HG02943 (cell line): ENCODE measurements around the gene SMOC2.
"Not testable (repeated sequence)": the region's sequence is repeated elsewhere in the genome, so short reads cannot be mapped to it uniquely, and the experiment has no call there.

ENCODE experiments used
- ATAC-seq: cut with Tn5 transposase; IDR thresholded peaks from one replicate; pipeline ENCODE4 v1.9.1; 2021; ENCODE audit warnings: mild to moderate bottlenecking, low read depth, moderate library complexity; ENCODE audit not compliant: unreplicated experiment

Gene SMOC2

DNA sequence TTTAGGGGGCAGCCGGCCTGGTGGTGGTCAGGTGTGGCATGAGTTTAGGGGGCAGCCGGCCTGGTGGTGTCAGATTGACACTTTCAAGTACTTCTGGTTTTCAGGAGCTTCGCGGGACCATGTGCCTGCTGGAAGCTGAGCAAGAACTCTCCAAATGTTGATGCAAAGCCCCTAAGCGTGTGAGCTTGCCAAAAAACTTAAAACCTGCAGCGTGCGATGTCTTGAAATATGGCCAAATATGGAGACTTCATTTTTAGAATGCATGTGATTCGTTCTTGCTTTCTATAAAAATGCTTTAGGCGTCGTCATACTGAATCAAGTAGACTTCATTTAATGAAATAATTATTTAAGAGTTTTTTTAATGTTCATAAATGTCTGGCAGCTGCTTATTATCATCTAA, 149.4 kb downstream of the SMOC2 start:
- ATAC-seq: no peak

DNA sequence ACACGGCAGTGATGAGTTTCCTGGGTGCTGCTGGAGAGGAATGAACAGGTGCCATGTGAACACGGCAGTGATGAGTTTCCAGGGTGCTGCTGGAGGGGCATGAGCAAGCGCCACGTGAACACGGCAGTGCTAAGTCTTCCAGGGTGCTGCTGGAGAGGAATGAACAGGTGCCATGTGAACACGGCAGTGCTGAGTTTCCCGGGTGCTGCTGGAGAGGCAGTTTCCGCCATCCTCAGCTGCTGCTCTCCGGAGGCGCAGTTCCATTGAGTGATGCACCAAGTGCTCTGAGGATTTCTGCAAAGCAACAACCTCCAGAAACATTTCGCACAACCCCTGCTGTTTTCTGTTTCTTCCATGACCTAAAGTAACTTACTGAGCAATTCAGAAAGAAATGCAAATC, 155.4 kb downstream of the SMOC2 start:
- ATAC-seq: no peak

DNA sequence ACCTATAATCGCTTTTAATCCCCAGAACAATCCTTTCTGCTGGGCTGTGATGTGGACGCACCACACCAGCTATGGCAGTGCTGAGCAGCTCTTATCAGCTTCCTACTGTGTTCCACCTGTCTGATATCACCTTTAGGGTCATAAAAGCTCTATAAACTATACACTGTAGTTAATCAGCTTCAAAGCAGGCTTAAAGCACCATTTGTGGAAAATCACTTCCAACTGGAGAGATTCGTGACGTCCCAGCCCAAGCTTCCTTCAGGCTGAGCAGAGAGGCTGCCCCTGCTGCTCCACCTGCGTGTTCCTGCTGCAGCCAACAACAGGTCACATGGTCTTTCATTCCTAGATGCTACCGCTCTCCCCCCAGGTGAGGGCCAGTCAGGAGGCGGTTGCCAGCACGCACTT, 156.5 kb downstream of the SMOC2 start:
- ATAC-seq: no peak

DNA sequence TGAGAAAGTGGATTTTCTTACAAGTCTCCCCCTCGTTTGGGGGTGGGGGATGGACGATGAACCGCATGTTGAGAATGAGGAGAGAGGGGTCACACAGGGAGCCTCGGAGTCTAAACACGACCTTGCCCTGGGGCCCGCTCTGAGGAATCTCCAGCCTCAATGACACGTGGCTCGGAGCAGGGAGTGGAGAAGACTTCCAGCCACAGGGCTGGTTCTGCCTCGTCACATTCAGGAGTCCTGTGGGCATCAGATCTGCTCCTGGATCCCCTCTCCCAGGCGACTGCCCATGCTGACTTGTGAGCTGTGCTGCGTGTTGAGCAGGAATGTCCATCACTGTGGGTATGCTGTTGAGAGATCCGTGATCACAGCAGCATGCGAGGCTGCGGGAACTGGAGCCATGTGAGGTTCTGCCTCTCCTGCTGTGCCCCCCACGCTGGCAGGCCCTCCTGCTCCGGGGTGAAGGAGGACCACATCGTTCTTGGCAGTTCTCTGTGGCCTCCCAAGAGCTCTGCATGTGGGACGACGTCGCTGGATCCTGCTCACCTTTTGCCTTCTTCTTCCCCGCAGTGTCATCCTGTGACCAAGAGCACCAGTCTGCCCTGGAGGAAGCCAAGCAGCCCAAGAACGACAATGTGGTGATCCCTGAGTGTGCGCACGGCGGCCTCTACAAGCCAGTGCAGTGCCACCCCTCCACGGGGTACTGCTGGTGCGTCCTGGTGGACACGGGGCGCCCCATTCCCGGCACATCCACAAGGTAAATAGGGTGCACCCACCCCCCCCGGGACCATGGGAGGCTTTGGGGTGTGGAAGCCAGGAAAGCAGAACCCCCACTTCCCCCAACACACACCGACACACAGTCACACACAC, 157.5 kb downstream of the SMOC2 start:
- ATAC-seq: no peak

DNA sequence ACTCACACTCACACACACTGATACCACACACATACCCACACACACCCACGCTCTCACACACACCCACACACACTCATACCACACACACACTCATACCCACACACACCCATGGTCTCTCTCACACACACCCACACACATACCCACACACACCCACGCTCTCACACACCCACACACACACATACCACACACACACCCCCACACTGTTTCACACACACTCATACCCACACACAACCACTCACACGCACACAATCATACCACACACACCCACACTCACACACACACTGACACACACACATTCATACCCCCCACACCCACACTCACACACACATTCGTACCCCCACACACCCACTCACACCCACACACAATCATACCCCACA, 158.1 kb downstream of the SMOC2 start:
- no peak for ATAC-seq

DNA sequence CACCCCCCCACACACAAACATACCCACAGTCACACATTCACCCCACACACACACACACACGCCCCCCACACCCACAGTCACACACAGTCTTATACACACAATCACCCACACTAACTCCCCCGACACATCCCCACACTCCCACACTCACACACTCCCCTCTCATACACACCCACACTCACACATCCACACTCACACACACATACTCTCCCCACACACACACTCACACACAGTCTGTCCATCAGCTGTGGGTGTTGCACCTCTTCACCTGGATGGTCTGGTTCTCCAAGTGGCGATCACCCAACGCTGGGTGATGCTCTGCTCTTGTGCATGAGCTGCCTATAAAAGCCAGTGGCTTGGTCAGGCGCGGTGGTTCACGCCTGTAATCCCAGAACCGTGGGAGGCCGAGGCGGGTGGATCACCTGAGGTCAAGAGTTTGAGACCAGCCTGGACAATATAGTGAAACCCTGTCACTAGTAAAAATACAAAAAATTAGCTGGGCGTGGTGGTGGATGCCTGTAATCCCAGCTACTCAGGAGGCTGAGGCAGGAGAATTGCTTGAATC, 158.9 kb downstream of the SMOC2 start:
- ATAC-seq: no peak

DNA sequence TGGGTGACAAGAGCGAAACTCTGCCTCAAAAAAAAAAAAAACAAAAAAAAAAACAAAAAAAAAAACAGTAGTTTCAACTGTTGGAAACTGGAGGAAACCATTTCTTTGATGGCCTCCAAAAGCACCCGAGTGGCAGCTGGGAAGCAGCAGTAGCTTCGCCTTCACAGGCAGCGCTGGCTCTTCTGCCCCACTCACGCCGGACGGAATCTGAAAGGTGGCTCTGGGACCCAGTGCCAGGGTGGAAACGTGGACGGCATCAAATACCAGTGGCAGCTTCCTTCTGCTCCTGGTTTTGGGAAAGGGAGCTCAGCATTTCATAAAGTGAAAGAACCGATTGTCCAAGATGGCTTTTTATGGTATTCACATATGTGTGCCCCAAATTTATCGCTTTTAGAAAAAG, 159.4 kb downstream of the SMOC2 start:
- no peak for ATAC-seq

DNA sequence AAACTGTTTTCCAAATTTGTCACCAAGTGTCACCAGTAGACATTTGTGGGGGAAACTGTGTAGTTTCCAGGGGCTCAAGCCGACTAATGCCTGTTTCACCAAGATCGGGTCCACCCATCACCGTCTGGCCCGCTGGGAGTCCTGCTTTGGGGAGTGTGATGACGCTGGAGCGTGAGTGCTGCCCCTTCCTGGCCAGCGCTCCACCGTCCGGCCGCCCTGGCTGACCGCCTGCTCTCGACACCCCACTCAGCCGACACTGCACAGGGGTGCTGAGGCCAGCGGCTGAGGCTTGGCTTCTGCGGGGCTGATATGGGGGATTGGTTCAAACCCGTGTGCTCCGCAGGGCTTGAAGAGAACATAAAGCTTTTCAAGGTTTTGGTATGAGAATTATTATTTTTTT, 160.1 kb downstream of the SMOC2 start:
- no peak for ATAC-seq

DNA sequence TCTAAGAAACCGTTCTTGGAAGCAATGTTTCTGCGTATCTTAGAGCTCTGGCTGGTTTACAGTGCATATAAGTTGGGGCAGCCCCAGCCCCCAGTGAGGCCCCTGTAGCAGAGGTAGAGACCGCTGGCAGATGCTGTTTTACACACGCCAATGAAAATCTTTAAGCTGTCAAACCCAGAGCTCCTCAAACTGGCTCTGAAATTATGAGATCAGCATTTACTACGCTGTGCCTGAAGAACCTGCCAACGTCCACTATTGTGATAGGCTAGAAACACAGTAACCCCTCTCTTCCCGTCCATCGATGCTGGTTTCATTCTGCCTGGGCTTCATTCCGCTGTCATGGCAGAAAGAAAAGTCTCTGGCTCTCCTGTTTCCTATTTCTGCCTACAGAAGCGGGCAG, 160.6 kb downstream of the SMOC2 start:
- no peak for ATAC-seq

DNA sequence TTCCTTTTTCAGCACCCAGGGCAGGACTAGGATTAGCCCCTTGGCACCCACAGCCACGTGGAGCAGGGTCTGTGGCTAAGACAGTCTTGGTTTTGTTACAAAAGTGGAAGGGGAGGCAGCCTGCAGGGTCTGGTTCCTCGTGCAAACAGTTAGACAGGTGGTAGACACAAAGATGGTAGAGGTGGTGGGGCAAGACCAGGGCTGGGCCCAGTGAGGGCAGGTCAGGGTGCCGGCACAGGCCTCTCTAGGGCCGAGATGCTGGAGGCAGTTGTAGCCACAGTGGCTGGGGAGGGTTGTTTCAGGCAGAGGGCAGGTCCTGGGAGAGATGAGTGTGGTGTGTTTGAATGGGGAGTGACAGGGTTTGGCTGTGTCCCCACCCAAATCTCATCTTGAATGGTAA, 161.6 kb downstream of the SMOC2 start:
- no peak for ATAC-seq

DNA sequence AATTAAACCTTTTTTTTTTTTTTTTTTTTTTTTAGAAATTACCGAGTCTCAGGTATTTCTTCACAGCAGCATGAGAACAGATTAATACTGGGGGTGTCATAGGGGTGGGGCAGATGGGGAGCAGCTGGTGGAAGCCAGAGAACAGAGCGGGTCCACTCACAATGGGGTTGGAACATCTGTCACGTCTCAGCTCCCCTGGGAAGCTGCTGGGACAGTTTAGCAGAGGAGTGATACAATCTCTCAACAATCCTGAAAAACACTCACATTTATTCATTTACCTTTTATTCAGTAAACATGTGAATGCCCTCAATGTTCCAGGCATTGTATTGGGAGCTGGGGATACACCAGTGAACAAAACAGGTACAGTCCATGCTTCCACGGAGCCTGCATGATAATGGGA, 162.2 kb downstream of the SMOC2 start:
- ATAC-seq: no peak

DNA sequence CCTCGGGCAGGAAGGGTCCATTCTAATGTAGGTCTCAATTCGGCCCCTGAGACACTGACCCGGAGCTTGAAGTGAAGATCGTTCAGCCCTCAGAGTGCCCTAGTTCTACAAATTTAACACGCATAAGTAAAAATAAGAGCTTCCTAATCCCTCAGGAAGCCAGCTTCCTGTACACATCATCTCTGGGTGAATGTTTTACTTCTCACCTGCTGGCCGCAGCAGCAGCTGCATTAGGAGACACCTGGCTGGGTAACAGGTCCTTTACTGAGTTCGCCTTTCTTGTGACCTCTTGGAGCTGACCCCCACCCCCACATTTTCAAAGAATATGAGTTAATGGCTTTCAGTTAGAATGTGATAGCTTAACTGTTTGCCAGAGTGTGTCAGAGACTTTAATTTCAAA, 165.0 kb downstream of the SMOC2 start:
- ATAC-seq: no peak

DNA sequence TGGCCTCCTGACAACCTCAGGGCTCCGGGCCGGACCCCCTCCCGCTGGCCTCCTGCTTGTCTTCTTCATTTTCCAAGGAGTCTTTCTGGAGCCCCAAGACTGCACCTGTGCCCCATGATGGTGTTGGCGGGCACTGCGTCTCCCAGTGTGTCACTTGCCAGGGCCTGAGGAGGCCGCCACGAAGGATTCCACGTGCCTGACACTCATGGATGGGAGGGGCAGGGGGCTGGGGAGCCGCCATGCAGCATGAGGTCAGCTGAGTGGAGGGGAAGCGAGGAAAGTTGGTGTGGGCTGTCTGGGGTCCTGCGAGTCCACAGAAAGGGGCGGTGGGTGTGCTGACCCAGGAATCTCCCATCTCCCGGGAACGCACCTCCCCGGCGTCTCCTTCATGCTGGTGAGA, 165.7 kb downstream of the SMOC2 start:
- no peak for ATAC-seq

DNA sequence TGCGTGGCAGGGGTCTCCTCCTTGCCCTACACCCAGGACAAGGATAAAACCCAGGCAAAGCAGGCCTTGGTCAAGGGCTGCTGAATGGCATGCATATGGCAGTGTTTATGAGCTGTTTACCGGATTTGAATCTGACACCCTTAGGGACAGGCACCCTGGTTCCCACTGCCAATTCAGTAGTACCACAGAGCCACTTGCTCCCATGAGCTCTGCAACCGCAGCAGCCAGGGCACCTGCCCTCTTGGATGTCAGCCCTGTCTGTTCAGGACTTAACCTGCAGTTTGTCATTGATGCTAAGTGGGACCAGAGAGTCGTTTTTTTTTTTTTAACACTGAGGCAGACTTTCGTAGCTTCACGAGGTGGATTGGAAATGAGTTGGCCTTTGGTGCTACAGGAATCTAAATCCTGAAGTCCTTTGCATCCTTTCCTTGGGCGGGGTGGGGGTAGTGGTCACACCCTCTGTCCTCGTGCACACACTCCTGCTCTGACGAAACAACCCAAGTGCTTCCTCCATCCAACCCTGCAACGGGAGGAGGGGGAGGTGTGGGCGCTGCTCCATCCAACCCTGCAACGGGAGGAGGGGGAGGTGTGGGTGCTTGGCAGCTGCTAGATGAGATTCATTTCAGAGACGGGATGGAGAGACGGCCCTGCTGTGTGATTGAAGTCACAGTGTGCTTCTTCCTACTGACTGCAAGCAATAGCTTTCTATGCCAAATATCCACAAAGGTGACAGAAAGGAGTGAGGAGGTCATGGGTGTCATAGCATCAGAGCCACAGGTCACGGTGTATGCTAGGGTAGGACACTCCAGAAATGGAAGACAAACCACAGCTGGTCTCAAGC, 166.5 kb downstream of the SMOC2 start:
- no peak for ATAC-seq

DNA sequence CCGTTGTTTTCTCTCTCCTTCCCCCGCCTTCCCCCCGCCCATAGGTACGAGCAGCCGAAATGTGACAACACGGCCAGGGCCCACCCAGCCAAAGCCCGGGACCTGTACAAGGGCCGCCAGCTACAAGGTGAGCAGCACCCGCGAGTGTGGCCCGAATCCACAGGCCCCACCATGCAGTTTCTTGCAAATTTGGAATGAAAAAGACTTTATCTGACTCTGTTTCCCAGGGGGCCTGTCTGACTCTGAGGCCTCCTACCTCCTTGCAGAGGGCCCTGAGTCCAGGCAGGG, 167.1 kb downstream of the SMOC2 start:
- ATAC-seq: no peak

DNA sequence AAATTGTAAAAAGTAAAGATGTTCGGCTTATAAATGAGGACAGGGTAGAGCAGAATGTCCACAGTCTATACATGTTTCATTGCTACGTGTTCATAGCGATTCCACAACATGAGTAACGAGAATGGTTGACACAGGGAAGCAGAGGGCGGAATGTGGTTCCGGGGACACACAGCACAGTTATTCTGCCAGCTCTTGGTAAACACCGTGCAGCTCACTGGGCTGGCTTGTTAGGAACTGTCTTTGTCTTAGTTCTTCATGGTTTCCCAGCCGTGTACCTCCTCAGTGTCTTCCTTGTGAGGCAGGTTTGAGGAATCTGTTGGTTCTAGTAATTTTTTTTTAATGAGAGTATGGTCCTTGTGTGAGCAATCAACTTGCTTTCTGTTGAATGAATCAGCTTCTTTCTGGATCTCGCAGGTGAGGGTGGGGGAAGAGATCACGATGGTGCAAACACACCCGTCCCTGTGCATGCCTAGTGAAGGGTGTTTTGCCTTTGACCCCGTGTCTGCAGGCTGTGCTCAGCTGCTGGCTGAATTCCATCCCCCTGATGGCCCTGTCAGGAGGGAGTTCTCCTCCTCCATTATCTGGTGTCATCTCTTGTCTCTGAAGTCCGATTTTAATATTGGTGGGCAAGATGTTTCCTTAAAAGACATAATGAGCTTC, 168.2 kb downstream of the SMOC2 start:
- no peak for ATAC-seq

DNA sequence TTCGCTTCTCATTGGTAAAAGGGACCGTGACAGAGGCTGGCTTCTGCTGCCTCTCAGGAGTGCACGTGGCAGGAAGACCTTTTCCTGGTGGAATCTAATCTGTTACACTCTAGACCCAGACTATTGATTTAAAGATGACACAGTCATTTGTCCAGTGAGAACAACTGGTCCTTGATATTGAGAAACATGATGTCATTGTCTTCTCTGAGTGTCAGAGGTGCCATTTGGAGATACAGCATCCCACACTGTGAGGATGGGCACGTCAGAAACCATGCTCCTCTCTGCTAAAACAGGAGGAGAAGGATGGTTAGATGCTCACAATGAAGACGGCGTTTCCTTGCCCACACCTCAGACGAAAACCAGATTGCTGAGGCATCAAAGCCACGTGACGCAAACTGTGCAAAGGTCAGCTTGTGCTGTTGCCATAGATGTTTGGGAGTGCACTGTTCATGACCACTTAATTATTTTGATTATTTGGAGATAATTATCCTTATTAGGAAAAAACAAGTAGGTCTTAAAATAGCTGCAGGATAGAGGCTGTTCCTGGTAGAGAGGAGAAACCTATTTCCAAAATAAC, 169.0 kb downstream of the SMOC2 start:
- ATAC-seq: no peak

DNA sequence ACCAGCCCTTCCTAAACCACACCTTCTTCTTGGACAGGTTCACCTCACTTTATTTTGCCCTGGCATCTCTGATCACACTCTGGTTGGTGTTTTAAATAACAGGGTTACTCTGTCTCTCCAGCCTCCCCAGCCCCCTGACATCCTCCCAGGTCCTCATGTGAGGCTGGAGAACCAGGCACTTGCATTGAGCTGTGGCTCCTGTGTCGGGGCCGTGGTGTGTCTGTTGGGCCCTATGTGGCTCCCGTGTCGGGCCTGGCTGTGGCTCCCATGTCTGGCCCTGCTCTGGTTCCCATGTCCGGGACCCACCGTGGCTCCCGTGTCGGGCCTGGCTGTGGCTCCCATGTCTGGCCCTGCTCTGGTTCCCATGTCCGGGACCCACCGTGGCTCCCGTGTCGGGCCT, 170.0 kb downstream of the SMOC2 start:
- not testable (repeated sequence) for ATAC-seq

DNA sequence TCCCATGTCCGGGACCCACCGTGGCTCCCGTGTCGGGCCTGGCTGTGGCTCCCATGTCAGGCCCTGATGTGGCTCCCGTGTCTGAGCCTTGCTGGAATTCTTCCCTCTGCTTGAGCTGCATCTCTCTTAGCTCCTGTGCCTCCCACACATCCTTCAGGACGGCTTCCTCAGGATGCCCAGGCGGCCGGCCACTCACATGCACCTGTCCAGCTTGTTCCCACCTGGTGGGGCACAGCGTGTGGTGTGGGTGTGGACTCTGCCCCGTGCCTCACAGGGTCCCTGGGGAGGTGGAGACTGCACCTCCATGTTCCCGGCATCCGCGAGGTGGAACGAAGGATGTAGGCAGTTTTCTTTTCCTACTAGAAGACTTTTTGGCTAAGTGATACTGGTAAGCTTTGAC, 170.7 kb downstream of the SMOC2 start:
- no peak for ATAC-seq

DNA sequence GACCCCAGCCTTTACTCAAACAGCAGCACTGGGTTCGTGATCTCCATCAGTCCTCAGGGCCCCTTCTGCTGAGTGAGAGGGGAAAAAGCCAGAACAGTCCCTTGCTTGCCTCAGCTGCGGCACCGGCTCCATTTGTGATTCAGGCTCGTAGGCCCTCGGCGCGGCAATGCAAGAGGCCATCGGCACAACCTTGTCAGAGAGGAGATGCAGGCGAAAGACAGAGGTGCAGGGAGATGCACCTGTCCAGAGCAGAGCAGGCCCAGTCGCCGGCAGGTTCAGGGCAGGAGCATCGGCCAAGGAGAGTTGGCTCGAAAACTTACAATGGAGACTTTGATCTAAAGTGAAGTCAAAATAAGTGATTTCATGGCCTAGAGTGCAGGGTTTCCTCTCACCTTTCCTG, 171.6 kb downstream of the SMOC2 start:
- no peak for ATAC-seq

DNA sequence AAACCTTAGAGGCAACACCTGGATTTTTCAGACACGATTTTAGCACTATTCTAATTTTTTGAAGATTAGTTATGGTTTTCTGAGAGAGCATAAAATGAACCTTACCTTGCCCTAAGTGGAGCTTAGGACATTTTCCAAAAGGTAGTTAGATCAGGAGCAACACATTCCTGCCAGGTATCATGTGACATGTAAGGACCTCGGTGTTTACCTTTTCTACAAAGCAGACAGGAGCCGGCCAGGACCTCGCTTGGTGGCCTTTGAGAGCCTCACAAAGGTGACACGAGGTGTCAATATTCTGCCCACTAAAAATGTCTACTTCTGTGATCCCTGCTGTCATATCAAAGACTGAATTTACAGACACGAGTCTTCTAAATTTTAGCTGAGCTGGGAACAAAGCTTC, 174.9 kb downstream of the SMOC2 start:
- no peak for ATAC-seq
